GM12878 (cell line): Measurements from ENCODE around the gene DENND4C. TPM values are rescaled to one million over a fixed set of nuclear protein-coding genes. Genes with fewer than 3 reads are reported as not detected.

ENCODE experiments used
- ATAC-seq: fragments of 200-7000 bp; cut with Tn5 transposase; 3 replicates; pipeline ENCODE4 v1.9.1; 2020; ENCODE audit warnings: mild to moderate bottlenecking, moderate library complexity
- Bru-seq: library from RNA; stranded (reverse); fragments of 400-500 nt; gene quantifications from one replicate; lab custom pipeline; 2021; lab: Mats Ljungman, UMichigan
- BruChase-seq, 2 experiments: library from RNA; stranded (reverse); fragments of 400-500 nt; gene quantifications; one replicate each; lab custom pipeline; 2021; lab: Mats Ljungman, UMichigan
- BruUV-seq: library from RNA; stranded (reverse); fragments of 400-500 nt; replicated peaks from 2 replicates; lab custom pipeline; 2021; lab: Mats Ljungman, UMichigan
- CTCF ChIA-PET: fragments of 300-600 bp; sonication (Branson Sonifier 250); formaldehyde crosslinking; extraction: SDS; loops from one replicate; lab custom pipeline; 2021; ENCODE audit warnings: inconsistent platforms; lab: Yijun Ruan, JAX
- POLR2A ChIA-PET: fragments of 350-600 bp; formaldehyde crosslinking; extraction: SDS; loops from one replicate; lab custom pipeline; 2021; ENCODE audit warnings: inconsistent platforms; lab: Charles Lee
- RAD21 ChIA-PET: fragments of 300-600 bp; sonication (Branson Sonifier 250); formaldehyde crosslinking; loops from one replicate; lab custom pipeline; 2023; ENCODE audit warnings: antibody characterized with exemption; ENCODE audit not compliant: unreplicated experiment; lab: Charles Lee
- SMC1A ChIA-PET: fragments of 300-600 bp; sonication (Branson Sonifier 250); formaldehyde crosslinking; loops from one replicate; lab custom pipeline; 2023; ENCODE audit not compliant: unreplicated experiment, uncharacterized antibody; lab: Charles Lee
- DNase-seq: peaks from one replicate; pipeline ENCODE4 v3.0.0-alpha.2; 2011; ENCODE audit warnings: low read depth, low spot score
- FAIRE-seq: peaks from 3 replicates; lab custom pipeline; 2011; peaks lifted over from hg19 to GRCh38; lab: Jason Lieb, UNC
- H2AFZ ChIP-seq: 2 replicates; pipeline ENCODE4 v1.6.0; 2011; ENCODE audit warnings: low read depth, low read length, control low read depth; ENCODE audit not compliant: control insufficient read depth
- H3K27ac ChIP-seq: 2 replicates; pipeline ENCODE4 v1.5.1; 2011; ENCODE audit warnings: control low read depth; ENCODE audit not compliant: control insufficient read depth, insufficient read depth
- H3K27me3 ChIP-seq, 2 experiments: replicated peaks in 1 of 2; 2 replicates each; pipeline versions ENCODE4 v1.6.0 to v1.6.1; 2011; ENCODE audit warnings: low read length in 1 of 2; ENCODE audit not compliant: control insufficient read depth in 2 of 2, insufficient read depth in 2 of 2
- H3K36me3 ChIP-seq, 2 experiments: 2 replicates each; pipeline ENCODE4 v1.5.1; 2011; ENCODE audit warnings: low read length in 1 of 2; ENCODE audit not compliant: control insufficient read depth in 2 of 2, insufficient read depth in 2 of 2
- H3K4me1 ChIP-seq: 2 replicates; pipeline ENCODE4 v1.6.1; 2011; ENCODE audit warnings: mild to moderate bottlenecking, low read length, moderate library complexity, mixed read lengths; ENCODE audit not compliant: control insufficient read depth, insufficient read depth
- H3K4me2 ChIP-seq: 2 replicates; pipeline ENCODE4 v1.6.0; 2011; ENCODE audit warnings: control low read depth; ENCODE audit not compliant: control insufficient read depth, insufficient read depth
- H3K4me3 ChIP-seq: fragments of 200-600 bp; sonication (generic); 2 replicates; pipeline ENCODE4 v1.5.1; 2016
- H3K79me2 ChIP-seq: 2 replicates; pipeline ENCODE4 v1.6.0; 2011; ENCODE audit warnings: low read length; ENCODE audit not compliant: control insufficient read depth, insufficient read depth
- H3K9ac ChIP-seq: 2 replicates; pipeline ENCODE4 v1.8.0; 2011; ENCODE audit warnings: low read length, control low read depth, mixed read lengths; ENCODE audit not compliant: control insufficient read depth, insufficient read depth
- H3K9me3 ChIP-seq: replicated peaks from 3 replicates; pipeline ENCODE4 v1.5.1; 2011; ENCODE audit warnings: mild to moderate bottlenecking, low read length; ENCODE audit not compliant: control insufficient read depth, insufficient read depth
- H4K20me1 ChIP-seq: 2 replicates; pipeline ENCODE4 v1.6.0; 2011; ENCODE audit not compliant: control insufficient read depth, insufficient read depth
- HCFC1 ChIP-seq: fragments of 150-350 bp; IDR thresholded peaks from 2 replicates; pipeline ENCODE4 v1.6.1; 2014; ENCODE audit warnings: low read length
- MXI1 ChIP-seq: fragments of 150-350 bp; IDR thresholded peaks from 2 replicates; pipeline ENCODE4 v1.6.1; 2011; ENCODE audit warnings: low read depth, mild to moderate bottlenecking, inconsistent platforms, low read length, improper control_type of control experiment
- PAX5 ChIP-seq: IDR thresholded peaks from 2 replicates; pipeline ENCODE4 v1.6.1; 2011; ENCODE audit warnings: low read depth, low read length, borderline replicate concordance
- SRF ChIP-seq, 2 experiments: IDR thresholded peaks; 2 replicates each; pipeline ENCODE4 v1.6.1; 2011; ENCODE audit warnings: low read depth in 2 of 2, low read length in 2 of 2, mild to moderate bottlenecking in 1 of 2, moderate library complexity in 1 of 2
- WGBS: methylation state at CpG from one replicate; pipeline ENCODE4 v1.1.6; 2016; ENCODE audit warnings: low lambda C conversion rate; ENCODE audit not compliant: insufficient replicate concordance, insufficient coverage; ENCODE audit errors: missing lambda C conversion rate; 5-methylcytosine and 5-hydroxymethylcytosine counted together
- in situ Hi-C: fragments of 300-500 bp; cut with MboI; formaldehyde crosslinking; loops from 9 replicates; pipeline ENCODE4 v1.14.3; 2018; ENCODE audit warnings: mixed read lengths
- intact Hi-C: fragments of 100-400 bp; cut with micrococcal nuclease; formaldehyde crosslinking; loops from one replicate; pipeline ENCODE4 v1.14.2; 2022; ENCODE audit not compliant: unreplicated experiment
- long read RNA-seq, 2 experiments: library from polyadenylated mRNA; unstranded; transcript quantifications; one replicate each; pipeline ENCODE4 v2.0.0, GENCODE V29; 2019 to 2020
- polyA minus RNA-seq, 3 experiments: library from RNA; depleted of rRNA, polyadenylated mRNA; stranded (reverse); fragments of >200 nt; gene quantifications; 2 replicates each; pipeline ENCODE4 v1.2.3, GENCODE V29; 2011
- polyA plus RNA-seq, 11 experiments: library from polyadenylated mRNA; depleted of rRNA in 4 of 11; unstranded in 6 of 11; stranded (reverse) in 5 of 11; fragments of >200 nt; fragmentation: Nextera tagmentation in 4 of 11; fragmentation: Illumina TruSeq in 1 of 11; extraction: Ambion mirVana in 4 of 11; extraction: Trizol in 1 of 11; gene quantifications; 1 replicate in 1 of 11; 2 replicates in 10 of 11; pipeline versions ENCODE4 v1.2.1 to v1.2.3, GENCODE V29; 2011 to 2016; ENCODE audit warnings: inconsistent platforms in 2 of 11, missing spikeins in 2 of 11, low read depth in 1 of 11
- total RNA-seq, 4 experiments: library from RNA; depleted of rRNA in 3 of 4; stranded (reverse); fragments of >200 nt in 3 of 4; fragmentation: Illumina TruSeq in 1 of 4; extraction: Trizol in 1 of 4; gene quantifications; 2 replicates each; pipeline versions ENCODE4 v1.2.1 to v1.2.3, GENCODE V29; 2013 to 2021
- TF ChIP-seq, protein P1 (sequence below): fragments of 150-350 bp; IDR thresholded peaks from 2 replicates; pipeline ENCODE4 v1.6.1; 2016; ENCODE audit warnings: low read depth, low read length
- TF ChIP-seq, protein P2 (sequence below): IDR thresholded peaks from 2 replicates; pipeline ENCODE4 v1.6.1; 2011; ENCODE audit warnings: borderline replicate concordance, low read depth, mild to moderate bottlenecking, moderate library complexity, low read length; ENCODE audit not compliant: insufficient read depth, poor library complexity, severe bottlenecking

The DENND4C gene
- 409 and 432 TPM in 2 replicates for total RNA-seq (2013; cell fraction: nucleolus; rRNA removed)
- total RNA-seq (2014; rRNA removed) (38.7 and 46.4 TPM in 2 replicates), total RNA-seq (2014; rRNA removed; fragmentation: Illumina TruSeq; extraction: Trizol) (49.2 and 52.0 TPM in 2 replicates), total RNA-seq (2021) (26.5 and 27.5 TPM in 2 replicates), polyA plus RNA-seq (2011; rRNA removed) (49.3 and 69.2 TPM in 2 replicates), polyA plus RNA-seq (2014; fragmentation: Illumina TruSeq; extraction: Trizol) (28.7 and 34.2 TPM in 2 replicates), polyA plus RNA-seq (2014; fragmentation: Nextera tagmentation; extraction: Ambion mirVana) (10 to 100 TPM in 1 of 2 experiments, 1 to 10 TPM in 1; 8.2 to 10.1 TPM), polyA plus RNA-seq (2014; rRNA removed) (17.5 and 21.8 TPM in 2 replicates), polyA plus RNA-seq (2016; fragmentation: Nextera tagmentation; extraction: Ambion mirVana) (10 to 100 TPM; 19.2 to 19.3 TPM), polyA minus RNA-seq (2011; rRNA and poly(A)+ RNA removed) (81.9 and 108 TPM in 2 replicates), Bru-seq, nascent RNA (percentile 88 among the genes with signal in this experiment), BruChase-seq, experiment 1, labeled RNA remaining after a 6-hour chase (percentile 85 among the genes with signal in this experiment), BruChase-seq, experiment 2, labeled RNA remaining after a 2-hour chase (percentile 87 among the genes with signal in this experiment)
- polyA plus RNA-seq (2011; ENCODE audit: low read depth), result 13.1 TPM
- 24.1 and 24.2 TPM in 2 replicates for polyA plus RNA-seq (2011; cell fraction: cytosol; rRNA removed)
- polyA plus RNA-seq (2011; cell fraction: nucleus; rRNA removed), result 36.0 and 38.9 TPM in 2 replicates
- polyA plus RNA-seq (2012), result 14.9 and 25.1 TPM in 2 replicates
- 36.1 and 38.8 TPM in 2 replicates for polyA minus RNA-seq (2011; cell fraction: cytosol; rRNA and poly(A)+ RNA removed)
- polyA minus RNA-seq (2011; cell fraction: nucleus; rRNA and poly(A)+ RNA removed), result 88.1 and 107 TPM in 2 replicates
- long read RNA-seq, experiment 1, partial matches to known transcripts, result 0 of 2 reads
- long read RNA-seq, experiment 1, other reads (novel, unspliced or antisense), result 2 of 2 reads
- long read RNA-seq, experiment 2, partial matches to known transcripts, result 11 of 19 reads
- long read RNA-seq, experiment 2, other reads (novel, unspliced or antisense), result 8 of 19 reads

DNA sequence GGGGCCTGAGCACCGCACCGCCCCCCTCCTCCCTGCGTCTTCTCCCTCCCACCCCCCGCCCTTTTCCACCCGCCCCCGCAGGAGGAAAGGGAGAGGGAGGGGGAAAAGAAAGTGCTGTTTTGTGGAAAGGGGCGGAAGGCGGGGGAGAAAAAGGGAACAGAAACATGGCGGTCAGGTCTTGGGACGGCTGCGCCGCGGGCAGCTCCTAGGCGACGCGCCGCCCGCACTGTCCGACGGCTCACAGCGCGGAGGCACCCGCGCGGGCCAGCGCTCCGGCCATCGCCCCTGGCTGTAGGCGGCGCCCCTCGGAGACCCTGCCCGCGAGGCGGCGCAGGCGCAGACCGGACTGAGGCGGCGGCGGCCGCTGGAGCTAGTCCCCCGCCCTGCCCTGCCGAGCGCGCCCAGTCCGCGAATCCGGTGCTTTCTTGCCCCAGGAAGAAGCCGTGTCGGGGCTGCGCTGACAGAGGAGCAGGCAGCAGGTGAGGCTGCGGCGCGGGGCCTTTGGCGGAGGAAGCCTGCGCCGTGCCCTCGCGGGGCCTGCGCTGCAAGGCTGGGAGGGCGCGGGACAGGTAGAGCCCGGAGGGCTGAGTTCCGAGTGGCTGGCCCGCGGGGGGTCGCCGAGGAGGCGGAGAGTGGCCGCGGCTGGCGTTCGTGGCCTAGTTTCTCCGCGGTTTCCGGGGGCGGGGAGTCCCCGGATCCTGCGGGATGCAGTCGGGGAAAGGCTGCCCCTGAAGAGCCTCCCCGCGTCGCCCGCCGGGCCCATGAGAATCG, at the start of gene DENND4C:
DENND4C (plus strand) TSS at position 339 of the 771 bp plus-strand sequence. CDS start 45,482 bp downstream, outside the sequence.
- FAIRE-seq, result peak; percentile 72
- TF ChIP-seq HCFC1 (no peak), SRF (IDR thresholded peaks at IDR 0.05; ENCODE audit: low read depth in 2 of 2, low read length in 2 of 2) (0 out of 4 replicates have a peak, but pooled peaks of 1 of the 2 experiments have one; percentile 51), MXI1 (peak; percentile 58; the same call in 1 of the 2 replicates), PAX5 (peak; percentile 80)
- TF ChIP-seq, protein P1, sequence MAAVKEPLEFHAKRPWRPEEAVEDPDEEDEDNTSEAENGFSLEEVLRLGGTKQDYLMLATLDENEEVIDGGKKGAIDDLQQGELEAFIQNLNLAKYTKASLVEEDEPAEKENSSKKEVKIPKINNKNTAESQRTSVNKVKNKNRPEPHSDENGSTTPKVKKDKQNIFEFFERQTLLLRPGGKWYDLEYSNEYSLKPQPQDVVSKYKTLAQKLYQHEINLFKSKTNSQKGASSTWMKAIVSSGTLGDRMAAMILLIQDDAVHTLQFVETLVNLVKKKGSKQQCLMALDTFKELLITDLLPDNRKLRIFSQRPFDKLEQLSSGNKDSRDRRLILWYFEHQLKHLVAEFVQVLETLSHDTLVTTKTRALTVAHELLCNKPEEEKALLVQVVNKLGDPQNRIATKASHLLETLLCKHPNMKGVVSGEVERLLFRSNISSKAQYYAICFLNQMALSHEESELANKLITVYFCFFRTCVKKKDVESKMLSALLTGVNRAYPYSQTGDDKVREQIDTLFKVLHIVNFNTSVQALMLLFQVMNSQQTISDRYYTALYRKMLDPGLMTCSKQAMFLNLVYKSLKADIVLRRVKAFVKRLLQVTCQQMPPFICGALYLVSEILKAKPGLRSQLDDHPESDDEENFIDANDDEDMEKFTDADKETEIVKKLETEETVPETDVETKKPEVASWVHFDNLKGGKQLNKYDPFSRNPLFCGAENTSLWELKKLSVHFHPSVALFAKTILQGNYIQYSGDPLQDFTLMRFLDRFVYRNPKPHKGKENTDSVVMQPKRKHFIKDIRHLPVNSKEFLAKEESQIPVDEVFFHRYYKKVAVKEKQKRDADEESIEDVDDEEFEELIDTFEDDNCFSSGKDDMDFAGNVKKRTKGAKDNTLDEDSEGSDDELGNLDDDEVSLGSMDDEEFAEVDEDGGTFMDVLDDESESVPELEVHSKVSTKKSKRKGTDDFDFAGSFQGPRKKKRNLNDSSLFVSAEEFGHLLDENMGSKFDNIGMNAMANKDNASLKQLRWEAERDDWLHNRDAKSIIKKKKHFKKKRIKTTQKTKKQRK, result no peak
- TF ChIP-seq, protein P2, sequence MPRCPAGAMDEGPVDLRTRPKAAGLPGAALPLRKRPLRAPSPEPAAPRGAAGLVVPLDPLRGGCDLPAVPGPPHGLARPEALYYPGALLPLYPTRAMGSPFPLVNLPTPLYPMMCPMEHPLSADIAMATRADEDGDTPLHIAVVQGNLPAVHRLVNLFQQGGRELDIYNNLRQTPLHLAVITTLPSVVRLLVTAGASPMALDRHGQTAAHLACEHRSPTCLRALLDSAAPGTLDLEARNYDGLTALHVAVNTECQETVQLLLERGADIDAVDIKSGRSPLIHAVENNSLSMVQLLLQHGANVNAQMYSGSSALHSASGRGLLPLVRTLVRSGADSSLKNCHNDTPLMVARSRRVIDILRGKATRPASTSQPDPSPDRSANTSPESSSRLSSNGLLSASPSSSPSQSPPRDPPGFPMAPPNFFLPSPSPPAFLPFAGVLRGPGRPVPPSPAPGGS, result no peak

More for the DNA sequence above, at the start of gene DENND4C:
- H4K20me1 ChIP-seq, result no peaks in the 10 kb centered on the region
- H3K4me3 ChIP-seq, result peak within 1 kb of the TSS; percentile 79
- H3K4me1 ChIP-seq, result no peaks in the 10 kb centered on the region; the same call in 1 of the 2 replicates
- peak within 1 kb of the TSS; percentile 88 for H3K4me2 ChIP-seq
- H3K27ac ChIP-seq, result peak within 1 kb of the TSS; percentile 94
- peak within 1 kb of the TSS; percentile 91 for H3K9ac ChIP-seq
- RAD21 ChIA-PET, result interaction anchor here (1.1 to 4.1 kb wide), 7 partner anchors 46 to 227 kb away, joined by 3 to 19 read pairs (median 4); partner anchors contain the start of gene RPS6
- in situ Hi-C loops (no loop called here), intact Hi-C loops (loop anchor here (1.0 to 5.0 kb wide), 8 partner anchors 42 to 227 kb away; partner anchors contain the start of genes HAUS6, PLIN2 and RRAGA)
- CTCF ChIA-PET, result interaction anchor here (1.7 kb wide), 1 partner anchor 45 kb away, joined by 4 read pairs; no protein-coding TSS in a partner anchor
- SMC1A ChIA-PET, result interaction anchor here (4.3 kb wide), 1 partner anchor 47 kb away, joined by 37 read pairs; no protein-coding TSS in a partner anchor
- H2AFZ ChIP-seq, result peak within 1 kb of the TSS; percentile 77
- DNase-seq, result peak; percentile 66
- no peaks in the 10 kb centered on the region for H3K27me3 ChIP-seq
- no peaks in the 10 kb centered on the region for H3K9me3 ChIP-seq
- no peaks in the 10 kb centered on the region for H3K36me3 ChIP-seq
- peak; percentile 90 for ATAC-seq
- no TSS peak for BruUV-seq
- peaks cover 46% of the 10 kb centered on the region for H3K79me2 ChIP-seq
- POLR2A ChIA-PET, result interaction anchor here (0.6 to 1.8 kb wide), 11 partner anchors 10 to 226 kb away, joined by 3 to 6 read pairs (median 3); no protein-coding TSS in a partner anchor
- 1% methylated on average over 60 of the region's 86 CpGs for WGBS
